WTC11 (cell line): ENCODE data around the gene NMRAL1. TPM values are rescaled to one million over a fixed set of nuclear protein-coding genes. Genes with fewer than 3 reads are reported as not detected.

Experiments used
- ATAC-seq: fragments of 200-7000 bp; cut with Tn5 transposase; 2 replicates; pipeline ENCODE4 v1.10.0; 2021; ENCODE audit warnings: mild to moderate bottlenecking, moderate library complexity
- CTCF ChIA-PET: fragments of 300-600 bp; sonication (Branson Sonifier 250); formaldehyde crosslinking; loops from one replicate; lab custom pipeline; 2021; ENCODE audit warnings: antibody characterized with exemption; lab: Charles Lee
- POLR2A ChIA-PET: fragments of 350-600 bp; sonication (Branson Sonifier 250); formaldehyde crosslinking; loops from one replicate; lab custom pipeline; 2021; ENCODE audit warnings: antibody characterized with exemption; lab: Charles Lee
- DNase-seq: peaks from one replicate; pipeline ENCODE4 v3.0.0; 2021; ENCODE audit warnings: low spot score
- H3K27ac Mint-ChIP-seq: 2 replicates; pipeline ENCODE4 v1.8.0; 2021; ENCODE audit warnings: mixed read lengths
- H3K27me3 Mint-ChIP-seq: 2 replicates; pipeline ENCODE4 v1.8.0; 2021; ENCODE audit warnings: low read depth, mild to moderate bottlenecking, moderate library complexity, mixed read lengths
- H3K36me3 Mint-ChIP-seq: 2 replicates; pipeline ENCODE4 v1.8.0; 2021; ENCODE audit warnings: mixed read lengths
- H3K4me1 Mint-ChIP-seq: 2 replicates; pipeline ENCODE4 v1.8.0; 2022; ENCODE audit warnings: mixed read lengths
- H3K4me3 Mint-ChIP-seq: 2 replicates; pipeline ENCODE4 v1.8.0; 2021; ENCODE audit warnings: mild to moderate bottlenecking, moderate library complexity, mixed read lengths
- H3K9me3 Mint-ChIP-seq: 2 replicates; pipeline ENCODE4 v1.8.0; 2021; ENCODE audit warnings: mixed read lengths
- ATF1 ChIP-seq: sonication (generic); formaldehyde crosslinking; IDR thresholded peaks from 2 replicates; pipeline ENCODE4 v1.8.1; 2023; ENCODE audit warnings: mild to moderate bottlenecking, moderate library complexity, missing genetic modification reagents
- ESRRA ChIP-seq: sonication (generic); formaldehyde crosslinking; IDR thresholded peaks from 2 replicates; pipeline ENCODE4 v1.8.1; 2022; ENCODE audit warnings: mild to moderate bottlenecking, missing genetic modification reagents, borderline replicate concordance
- ETV6 ChIP-seq: sonication (generic); formaldehyde crosslinking; IDR thresholded peaks from 2 replicates; pipeline ENCODE4 v1.8.1; 2022; ENCODE audit warnings: mild to moderate bottlenecking, missing genetic modification reagents
- FOXP1 ChIP-seq: sonication (generic); formaldehyde crosslinking; IDR thresholded peaks from 2 replicates; pipeline ENCODE4 v1.8.0; 2022; ENCODE audit warnings: missing genetic modification reagents, mild to moderate bottlenecking, moderate library complexity, borderline replicate concordance
- GTF2I ChIP-seq: fragments of 250-450 bp; sonication (Bioruptor Pico); conservative IDR thresholded peaks from 2 replicates; pipeline ENCODE4 v1.4.0; 2021; ENCODE audit warnings: mild to moderate bottlenecking
- IRF2 ChIP-seq: sonication (generic); formaldehyde crosslinking; IDR thresholded peaks from 2 replicates; pipeline ENCODE4 v1.8.0; 2022; ENCODE audit warnings: low read depth, missing genetic modification reagents, borderline replicate concordance
- NFE2L1 ChIP-seq: sonication (generic); formaldehyde crosslinking; IDR thresholded peaks from 2 replicates; pipeline ENCODE4 v1.8.1; 2023; ENCODE audit warnings: missing genetic modification reagents
- NR3C1 ChIP-seq: sonication (generic); formaldehyde crosslinking; conservative IDR thresholded peaks from 2 replicates; pipeline ENCODE4 v1.8.1; 2023; ENCODE audit warnings: low read depth, mild to moderate bottlenecking, missing genetic modification reagents
- OVOL2 ChIP-seq: fragments of 250-450 bp; sonication (Bioruptor Pico); IDR thresholded peaks from 2 replicates; pipeline ENCODE4 v1.9.0; 2021; ENCODE audit warnings: mild to moderate bottlenecking, borderline replicate concordance
- SMAD4 ChIP-seq: sonication (generic); formaldehyde crosslinking; IDR thresholded peaks from 2 replicates; pipeline ENCODE4 v1.8.0; 2022; ENCODE audit warnings: mild to moderate bottlenecking, missing genetic modification reagents
- SP1 ChIP-seq: sonication (generic); formaldehyde crosslinking; conservative IDR thresholded peaks from 2 replicates; pipeline ENCODE4 v1.8.1; 2022; ENCODE audit warnings: missing genetic modification reagents
- TEAD1 ChIP-seq: sonication (generic); formaldehyde crosslinking; IDR thresholded peaks from 2 replicates; pipeline ENCODE4 v1.8.0; 2022; ENCODE audit warnings: mild to moderate bottlenecking, missing genetic modification reagents
- USF1 ChIP-seq: sonication (generic); formaldehyde crosslinking; IDR thresholded peaks from 2 replicates; pipeline ENCODE4 v1.8.0; 2022; ENCODE audit warnings: mild to moderate bottlenecking, missing genetic modification reagents
- ZNF219 ChIP-seq: sonication (generic); formaldehyde crosslinking; IDR thresholded peaks from 2 replicates; pipeline ENCODE4 v1.8.0; 2023; ENCODE audit warnings: missing genetic modification reagents, mild to moderate bottlenecking, borderline replicate concordance
- ZNF281 ChIP-seq: sonication (generic); formaldehyde crosslinking; IDR thresholded peaks from 2 replicates; pipeline ENCODE4 v1.8.0; 2023; ENCODE audit warnings: mild to moderate bottlenecking, missing genetic modification reagents
- ZNF671 ChIP-seq: fragments of 250-450 bp; sonication (Bioruptor Pico); IDR thresholded peaks from 2 replicates; pipeline ENCODE4 v1.8.0; 2021; ENCODE audit warnings: mild to moderate bottlenecking
- total RNA-seq: library from RNA; stranded (reverse); gene quantifications from 3 replicates; pipeline ENCODE4 v1.2.3, GENCODE V29; 2021
- TF ChIP-seq, protein P1 (sequence below): sonication (generic); formaldehyde crosslinking; IDR thresholded peaks from 2 replicates; pipeline ENCODE4 v1.8.0; 2022; ENCODE audit warnings: missing genetic modification reagents
- TF ChIP-seq, protein P2 (sequence below): sonication (generic); formaldehyde crosslinking; IDR thresholded peaks from 2 replicates; pipeline ENCODE4 v1.8.1; 2023; ENCODE audit warnings: mild to moderate bottlenecking, moderate library complexity, missing genetic modification reagents
- TF ChIP-seq, protein P3 (sequence below): fragments of 250-450 bp; sonication (Bioruptor Pico); IDR thresholded peaks from 2 replicates; pipeline ENCODE4 v1.8.0; 2021; ENCODE audit warnings: mild to moderate bottlenecking

The NMRAL1 gene
- total RNA-seq, 1 experiment from 2014 or later = 68.1 TPM

GRCh38 chr16:4498546-4499195, 24.2 kb upstream of the NMRAL1 start (continued):
- TF ChIP-seq TEAD1 (CRISPR knock-in tag) (no peak), NFE2L1 (CRISPR knock-in tag) (no peak)
- TF ChIP-seq, all 79 proteins: peak for 0

DNA sequence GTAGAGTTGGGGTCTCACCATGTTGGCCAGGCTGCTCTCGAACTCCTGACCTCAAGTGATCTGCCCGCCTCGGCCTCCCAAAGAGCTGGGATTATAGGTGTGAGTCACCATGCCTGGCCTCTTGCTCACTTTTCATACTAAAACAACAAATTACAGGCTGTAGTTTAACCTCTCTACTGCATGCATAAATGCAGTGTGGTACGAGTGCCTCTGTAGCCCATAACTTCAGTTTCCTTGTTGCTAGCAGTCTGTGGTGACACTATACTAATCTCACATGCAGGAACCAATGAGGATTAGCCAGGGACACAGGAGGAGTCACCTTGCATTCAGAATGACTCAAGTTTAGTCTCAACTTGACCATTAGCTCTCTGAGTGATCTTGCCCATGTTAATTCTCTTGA, 21.9 kb upstream of the NMRAL1 start:
- ATAC-seq = no peak
- Mint-ChIP-seq H3K4me3 (no peak overlapping the region), H3K27me3 (no peaks in the 10 kb centered on the region), H3K27ac (no peak overlapping the region), H3K4me1 (peaks cover 23% of the 10 kb centered on the region), H3K9me3 (no peaks in the 10 kb centered on the region), H3K36me3 (no peaks in the 10 kb centered on the region)
- TF ChIP-seq ZNF281 (no peak), GTF2I (no peak), ZNF671 (no peak), TEAD1 (CRISPR knock-in tag) (no peak)
- TF ChIP-seq, protein P1, sequence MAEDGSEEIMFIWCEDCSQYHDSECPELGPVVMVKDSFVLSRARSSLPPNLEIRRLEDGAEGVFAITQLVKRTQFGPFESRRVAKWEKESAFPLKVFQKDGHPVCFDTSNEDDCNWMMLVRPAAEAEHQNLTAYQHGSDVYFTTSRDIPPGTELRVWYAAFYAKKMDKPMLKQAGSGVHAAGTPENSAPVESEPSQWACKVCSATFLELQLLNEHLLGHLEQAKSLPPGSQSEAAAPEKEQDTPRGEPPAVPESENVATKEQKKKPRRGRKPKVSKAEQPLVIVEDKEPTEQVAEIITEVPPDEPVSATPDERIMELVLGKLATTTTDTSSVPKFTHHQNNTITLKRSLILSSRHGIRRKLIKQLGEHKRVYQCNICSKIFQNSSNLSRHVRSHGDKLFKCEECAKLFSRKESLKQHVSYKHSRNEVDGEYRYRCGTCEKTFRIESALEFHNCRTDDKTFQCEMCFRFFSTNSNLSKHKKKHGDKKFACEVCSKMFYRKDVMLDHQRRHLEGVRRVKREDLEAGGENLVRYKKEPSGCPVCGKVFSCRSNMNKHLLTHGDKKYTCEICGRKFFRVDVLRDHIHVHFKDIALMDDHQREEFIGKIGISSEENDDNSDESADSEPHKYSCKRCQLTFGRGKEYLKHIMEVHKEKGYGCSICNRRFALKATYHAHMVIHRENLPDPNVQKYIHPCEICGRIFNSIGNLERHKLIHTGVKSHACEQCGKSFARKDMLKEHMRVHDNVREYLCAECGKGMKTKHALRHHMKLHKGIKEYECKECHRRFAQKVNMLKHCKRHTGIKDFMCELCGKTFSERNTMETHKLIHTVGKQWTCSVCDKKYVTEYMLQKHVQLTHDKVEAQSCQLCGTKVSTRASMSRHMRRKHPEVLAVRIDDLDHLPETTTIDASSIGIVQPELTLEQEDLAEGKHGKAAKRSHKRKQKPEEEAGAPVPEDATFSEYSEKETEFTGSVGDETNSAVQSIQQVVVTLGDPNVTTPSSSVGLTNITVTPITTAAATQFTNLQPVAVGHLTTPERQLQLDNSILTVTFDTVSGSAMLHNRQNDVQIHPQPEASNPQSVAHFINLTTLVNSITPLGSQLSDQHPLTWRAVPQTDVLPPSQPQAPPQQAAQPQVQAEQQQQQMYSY (CRISPR knock-in tag) = no peak
- TF ChIP-seq, protein P2, sequence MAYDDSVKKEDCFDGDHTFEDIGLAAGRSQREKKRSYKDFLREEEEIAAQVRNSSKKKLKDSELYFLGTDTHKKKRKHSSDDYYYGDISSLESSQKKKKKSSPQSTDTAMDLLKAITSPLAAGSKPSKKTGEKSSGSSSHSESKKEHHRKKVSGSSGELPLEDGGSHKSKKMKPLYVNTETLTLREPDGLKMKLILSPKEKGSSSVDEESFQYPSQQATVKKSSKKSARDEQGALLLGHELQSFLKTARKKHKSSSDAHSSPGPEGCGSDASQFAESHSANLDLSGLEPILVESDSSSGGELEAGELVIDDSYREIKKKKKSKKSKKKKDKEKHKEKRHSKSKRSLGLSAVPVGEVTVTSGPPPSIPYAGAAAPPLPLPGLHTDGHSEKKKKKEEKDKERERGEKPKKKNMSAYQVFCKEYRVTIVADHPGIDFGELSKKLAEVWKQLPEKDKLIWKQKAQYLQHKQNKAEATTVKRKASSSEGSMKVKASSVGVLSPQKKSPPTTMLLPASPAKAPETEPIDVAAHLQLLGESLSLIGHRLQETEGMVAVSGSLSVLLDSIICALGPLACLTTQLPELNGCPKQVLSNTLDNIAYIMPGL (CRISPR knock-in tag) = no peak
- TF ChIP-seq, protein P3, sequence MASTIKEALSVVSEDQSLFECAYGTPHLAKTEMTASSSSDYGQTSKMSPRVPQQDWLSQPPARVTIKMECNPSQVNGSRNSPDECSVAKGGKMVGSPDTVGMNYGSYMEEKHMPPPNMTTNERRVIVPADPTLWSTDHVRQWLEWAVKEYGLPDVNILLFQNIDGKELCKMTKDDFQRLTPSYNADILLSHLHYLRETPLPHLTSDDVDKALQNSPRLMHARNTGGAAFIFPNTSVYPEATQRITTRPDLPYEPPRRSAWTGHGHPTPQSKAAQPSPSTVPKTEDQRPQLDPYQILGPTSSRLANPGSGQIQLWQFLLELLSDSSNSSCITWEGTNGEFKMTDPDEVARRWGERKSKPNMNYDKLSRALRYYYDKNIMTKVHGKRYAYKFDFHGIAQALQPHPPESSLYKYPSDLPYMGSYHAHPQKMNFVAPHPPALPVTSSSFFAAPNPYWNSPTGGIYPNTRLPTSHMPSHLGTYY (CRISPR knock-in tag) = no peak
- no peak for DNase-seq
- POLR2A ChIA-PET = no interaction called here
- CTCF ChIA-PET = interaction anchor here (1.3 kb wide), 1 partner anchor 9 kb away, joined by 3 read pairs; no protein-coding TSS in a partner anchor

DNA sequence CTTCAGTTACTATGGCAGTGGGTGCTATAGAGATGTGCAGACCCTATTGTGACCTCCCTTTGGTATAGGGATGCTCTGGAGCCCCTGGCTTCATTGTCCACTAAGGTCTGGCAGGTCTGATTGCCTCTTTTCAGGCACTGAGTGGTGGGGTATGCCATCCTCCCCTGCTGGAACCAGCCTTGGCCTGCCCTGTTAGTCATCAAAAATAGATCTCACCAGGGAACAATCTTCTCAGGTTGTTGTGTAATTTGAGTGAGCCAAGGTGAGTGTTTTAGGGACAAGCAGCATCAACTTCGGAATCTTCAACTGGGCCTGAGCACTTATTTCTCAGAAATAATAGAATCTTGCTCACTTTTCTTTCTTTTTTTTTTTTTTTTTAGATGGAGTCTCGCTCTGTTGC, 21.3 kb upstream of the NMRAL1 start:
- ChIA-PET POLR2A (no interaction called here), CTCF (no interaction called here)
- Mint-ChIP-seq H3K36me3 (no peaks in the 10 kb centered on the region), H3K4me1 (peaks cover 21% of the 10 kb centered on the region), H3K27ac (no peak overlapping the region), H3K27me3 (no peaks in the 10 kb centered on the region), H3K4me3 (no peak overlapping the region), H3K9me3 (no peaks in the 10 kb centered on the region)
- no peak for ATAC-seq
- DNase-seq = no peak
- TF ChIP-seq ZNF219 (CRISPR knock-in tag) (no peak), ATF1 (no peak), NR3C1 (CRISPR knock-in tag) (no peak), OVOL2 (CRISPR knock-in tag) (no peak), GTF2I (no peak), SP1 (CRISPR knock-in tag) (no peak), USF1 (no peak), ESRRA (no peak), IRF2 (CRISPR knock-in tag) (no peak), ETV6 (CRISPR knock-in tag) (no peak), SMAD4 (CRISPR knock-in tag) (no peak), FOXP1 (CRISPR knock-in tag) (no peak)
- TF ChIP-seq, protein P3 (CRISPR knock-in tag) = no peak
- TF ChIP-seq, protein P2 (CRISPR knock-in tag) = no peak
